IPS-15b (cell line): Measurements from ENCODE around the gene AKAP3.

Experiments
- H3K27me3 ChIP-seq: one replicate; pipeline ENCODE4 v1.6.1; 2013; ENCODE audit warnings: low read length; ENCODE audit not compliant: control insufficient read depth, insufficient read depth
- H3K36me3 ChIP-seq: one replicate; pipeline ENCODE4 v1.6.1; 2013; ENCODE audit warnings: low read length; ENCODE audit not compliant: control insufficient read depth, insufficient read depth
- H3K4me1 ChIP-seq: one replicate; pipeline ENCODE4 v1.6.1; 2013; ENCODE audit warnings: mild to moderate bottlenecking, low read length; ENCODE audit not compliant: control insufficient read depth, insufficient read depth
- H3K4me3 ChIP-seq: one replicate; pipeline ENCODE4 v1.5.1; 2013; ENCODE audit warnings: low read depth, low read length
- H3K9ac ChIP-seq: one replicate; pipeline ENCODE4 v1.6.1; 2013; ENCODE audit warnings: low read depth, mild to moderate bottlenecking, low read length
- H3K9me3 ChIP-seq: one replicate; pipeline ENCODE4 v1.6.1; 2013; ENCODE audit warnings: mild to moderate bottlenecking, low read length; ENCODE audit not compliant: control insufficient read depth, insufficient read depth

Gene AKAP3

DNA sequence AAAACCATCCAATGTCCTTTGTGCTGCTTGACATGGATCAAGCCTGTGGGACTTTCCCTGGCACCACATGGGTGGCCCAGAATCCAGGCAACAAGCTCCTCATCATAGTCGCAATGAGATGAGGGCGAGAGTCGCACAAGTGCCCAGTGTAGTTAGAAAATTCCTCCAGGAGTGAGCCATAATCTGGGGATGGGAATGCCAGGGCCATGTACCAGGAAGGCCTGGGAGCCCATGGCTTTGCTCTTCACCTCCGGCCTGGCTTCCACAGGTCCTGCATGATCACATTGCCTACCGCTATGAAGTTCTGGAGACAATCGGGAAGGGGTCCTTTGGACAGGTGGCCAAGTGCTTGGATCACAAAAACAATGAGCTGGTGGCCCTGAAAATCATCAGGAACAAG is 53.0 kb downstream of the AKAP3 start:
- Histone ChIP-seq H3K9me3 (no peaks in the 10 kb centered on the region), H3K4me3 (no peak overlapping the region), H3K4me1 (no peaks in the 10 kb centered on the region), H3K27me3 (no peaks in the 10 kb centered on the region), H3K9ac (no peak overlapping the region), H3K36me3 (no peaks in the 10 kb centered on the region)

DNA sequence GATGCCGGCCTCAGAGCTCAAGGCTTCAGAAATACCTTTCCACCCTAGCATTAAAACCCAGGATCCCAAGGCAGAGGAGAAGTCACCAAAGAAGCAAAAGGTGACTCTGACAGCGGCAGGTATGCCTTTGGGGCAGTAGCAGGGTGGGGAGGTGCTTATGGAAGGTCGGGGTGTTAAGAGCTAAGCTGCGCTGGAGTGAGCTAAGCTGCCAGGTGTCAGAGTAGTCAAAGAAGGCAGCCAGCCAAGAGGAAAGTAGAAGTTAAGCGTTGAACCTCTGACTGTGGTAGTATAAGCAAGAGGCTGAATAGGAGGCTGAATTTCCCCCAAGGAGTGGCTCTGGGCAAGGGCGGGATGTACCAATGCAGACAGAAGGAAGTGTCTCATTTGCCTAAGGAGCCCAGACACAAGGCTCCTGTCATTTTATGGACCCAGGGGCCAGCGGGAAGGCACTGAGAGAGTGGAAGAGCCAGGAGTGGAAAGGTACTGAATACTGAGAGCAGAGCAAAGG is 57.6 kb downstream of the AKAP3 start:
- no peaks in the 10 kb centered on the region for H3K9me3 ChIP-seq
- no peak overlapping the region for H3K9ac ChIP-seq
- no peak overlapping the region for H3K4me3 ChIP-seq
- no peaks in the 10 kb centered on the region for H3K4me1 ChIP-seq
- H3K36me3 ChIP-seq = no peaks in the 10 kb centered on the region
- no peaks in the 10 kb centered on the region for H3K27me3 ChIP-seq

DNA sequence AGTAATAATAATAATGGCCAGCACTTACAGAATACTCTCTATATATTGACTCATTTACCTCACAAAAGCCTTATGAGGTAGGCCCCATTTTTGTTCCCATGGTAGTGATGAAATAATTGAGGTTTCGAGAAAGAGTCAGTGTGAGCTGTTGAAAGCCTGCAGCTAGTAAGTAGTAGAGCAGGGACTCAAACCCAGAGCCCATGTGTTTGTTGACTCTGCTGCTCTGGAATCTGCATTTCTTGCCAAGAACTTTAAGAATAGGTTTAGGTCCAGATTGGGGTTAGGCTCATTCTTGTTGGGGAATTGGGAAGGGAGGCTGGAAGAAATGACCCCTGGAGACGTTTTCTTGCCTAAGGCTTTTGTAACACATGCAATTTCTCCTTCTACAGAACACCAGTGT is 58.9 kb downstream of the AKAP3 start:
- H3K4me3 ChIP-seq = no peak overlapping the region
- H3K4me1 ChIP-seq = no peaks in the 10 kb centered on the region
- H3K9me3 ChIP-seq = no peaks in the 10 kb centered on the region
- no peaks in the 10 kb centered on the region for H3K36me3 ChIP-seq
- H3K27me3 ChIP-seq = no peaks in the 10 kb centered on the region
- no peak overlapping the region for H3K9ac ChIP-seq

DNA sequence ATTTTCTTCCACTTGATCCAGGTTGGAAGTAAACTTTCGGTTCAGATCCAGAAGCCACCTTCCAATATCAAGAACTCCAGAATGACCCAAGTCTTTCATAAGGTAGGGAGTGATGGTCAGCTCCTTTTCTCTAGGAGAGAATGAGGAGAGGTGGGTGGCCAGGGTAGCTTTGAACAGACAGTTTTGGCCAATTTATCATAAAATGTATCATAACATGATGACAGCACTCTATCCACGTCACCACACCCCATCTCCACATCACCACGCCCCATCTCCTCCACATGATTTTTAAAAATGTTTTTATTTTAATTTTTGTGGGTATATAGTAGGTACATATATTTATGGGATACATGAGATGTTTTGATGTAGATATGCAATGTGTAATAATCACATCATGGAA is 59.9 kb downstream of the AKAP3 start:
- Histone ChIP-seq H3K4me3 (no peak overlapping the region), H3K4me1 (no peaks in the 10 kb centered on the region), H3K9me3 (no peaks in the 10 kb centered on the region), H3K27me3 (no peaks in the 10 kb centered on the region), H3K36me3 (no peaks in the 10 kb centered on the region), H3K9ac (no peak overlapping the region)

DNA sequence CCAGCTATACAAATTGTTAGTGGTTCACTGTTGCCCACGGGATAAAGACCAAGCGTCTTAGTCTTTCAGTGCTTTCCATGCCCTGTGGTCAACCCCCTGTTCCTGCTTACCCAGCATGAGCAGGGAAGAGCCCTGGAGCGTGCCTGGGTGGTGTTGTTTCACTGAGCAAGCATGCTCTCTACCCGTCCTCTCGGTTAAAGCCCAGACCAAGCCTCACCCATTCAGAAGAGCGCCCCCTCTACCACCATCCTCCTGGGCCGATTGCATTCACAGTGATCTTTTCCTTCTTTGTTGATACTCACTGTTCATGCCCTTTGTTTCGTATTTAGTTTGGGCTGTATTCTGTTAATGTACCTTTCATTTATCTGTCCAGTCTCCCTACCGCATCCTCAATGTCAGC is 61.7 kb downstream of the AKAP3 start:
- no peaks in the 10 kb centered on the region for H3K27me3 ChIP-seq
- no peaks in the 10 kb centered on the region for H3K4me1 ChIP-seq
- no peaks in the 10 kb centered on the region for H3K36me3 ChIP-seq
- H3K9me3 ChIP-seq = no peaks in the 10 kb centered on the region
- no peak overlapping the region for H3K4me3 ChIP-seq
- H3K9ac ChIP-seq = no peak overlapping the region

DNA sequence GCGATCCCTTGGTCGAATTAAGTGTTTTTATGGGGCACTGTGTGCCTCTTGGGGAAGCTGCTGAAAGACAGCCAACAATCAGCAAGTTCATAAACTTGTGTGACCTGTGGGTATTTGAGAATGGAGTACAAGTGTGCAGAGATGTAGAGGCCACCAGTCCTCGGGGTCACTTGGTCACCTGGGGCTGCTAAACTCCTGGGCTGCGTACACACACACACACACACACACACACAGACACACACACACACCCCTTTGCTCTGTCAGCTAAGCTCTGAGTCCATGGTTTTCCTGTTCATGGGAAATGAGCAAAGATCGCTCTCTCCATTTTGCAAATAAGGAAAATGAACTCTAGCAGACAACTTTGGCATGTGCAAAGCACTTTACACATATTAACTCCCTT is 62.4 kb downstream of the AKAP3 start:
- Histone ChIP-seq H3K4me1 (no peaks in the 10 kb centered on the region), H3K9ac (no peak overlapping the region), H3K4me3 (no peak overlapping the region), H3K9me3 (no peaks in the 10 kb centered on the region), H3K27me3 (no peaks in the 10 kb centered on the region), H3K36me3 (no peaks in the 10 kb centered on the region)

DNA sequence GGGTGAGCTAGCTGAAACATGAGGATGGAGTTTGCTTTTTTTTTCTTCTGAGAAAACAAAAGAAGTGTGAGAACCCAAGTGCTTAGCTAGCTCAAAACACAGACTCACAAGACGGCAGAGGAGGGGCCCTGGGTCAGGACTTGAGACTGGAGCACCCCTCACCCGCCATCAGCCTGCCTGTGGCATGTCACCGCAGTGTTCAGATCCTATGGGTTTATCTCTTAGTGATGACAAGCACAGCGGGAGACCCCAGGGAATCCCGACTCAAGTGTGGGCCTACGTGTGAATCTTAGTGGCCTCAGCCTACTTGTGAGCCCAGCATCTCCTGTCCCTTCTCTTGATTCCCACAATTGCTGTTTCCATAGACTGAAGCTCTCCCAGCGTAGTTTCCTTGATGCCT is 64.0 kb downstream of the AKAP3 start:
- no peak overlapping the region for H3K4me3 ChIP-seq
- H3K27me3 ChIP-seq = no peaks in the 10 kb centered on the region
- no peaks in the 10 kb centered on the region for H3K9me3 ChIP-seq
- H3K9ac ChIP-seq = no peak overlapping the region
- H3K36me3 ChIP-seq = no peaks in the 10 kb centered on the region
- peaks cover 5% of the 10 kb centered on the region for H3K4me1 ChIP-seq

DNA sequence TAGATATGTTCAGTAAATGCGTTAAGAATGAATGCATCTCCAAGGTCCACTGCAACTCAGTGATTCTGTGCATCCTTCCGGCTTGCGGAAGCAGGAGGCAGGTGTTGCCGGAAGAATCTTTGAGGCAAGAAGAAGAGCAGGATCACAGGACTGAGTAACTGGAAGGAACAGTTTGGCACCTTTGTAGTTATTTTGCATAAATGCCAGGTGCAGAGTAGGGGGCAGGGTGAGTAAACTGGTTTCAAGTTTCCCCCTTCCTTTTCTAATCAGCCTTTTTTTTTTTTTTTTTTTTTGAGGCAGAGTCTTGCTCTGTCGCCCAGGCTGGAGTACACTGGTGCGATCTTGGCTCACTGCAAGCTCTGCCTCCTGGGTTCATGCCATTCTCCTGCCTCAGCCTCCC is 64.6 kb downstream of the AKAP3 start:
- Histone ChIP-seq H3K4me3 (no peak overlapping the region), H3K27me3 (no peaks in the 10 kb centered on the region), H3K9ac (no peak overlapping the region), H3K36me3 (no peaks in the 10 kb centered on the region), H3K4me1 (peaks cover 5% of the 10 kb centered on the region), H3K9me3 (no peaks in the 10 kb centered on the region)

DNA sequence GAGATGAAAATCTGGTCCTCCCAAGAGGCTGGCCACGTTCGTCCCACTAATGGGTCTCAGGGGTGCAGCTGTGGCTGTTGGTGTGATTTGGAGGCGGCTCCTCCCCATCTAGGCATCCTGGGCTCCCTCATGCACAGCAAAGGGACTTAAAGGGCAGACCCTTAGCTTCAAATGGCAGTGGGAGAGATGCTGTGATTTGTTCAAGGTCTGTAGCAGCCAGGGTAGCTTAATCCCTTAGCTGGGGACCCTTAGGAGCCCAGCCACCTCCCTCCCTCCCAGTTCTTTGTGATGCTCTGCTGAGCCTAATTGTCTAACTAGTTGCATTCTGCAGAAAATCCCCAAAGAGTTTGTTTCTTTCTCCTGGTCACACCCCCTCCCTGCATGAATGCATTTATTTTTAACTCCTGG is 68.6 kb downstream of the AKAP3 start:
- no peak overlapping the region for H3K4me3 ChIP-seq

DNA sequence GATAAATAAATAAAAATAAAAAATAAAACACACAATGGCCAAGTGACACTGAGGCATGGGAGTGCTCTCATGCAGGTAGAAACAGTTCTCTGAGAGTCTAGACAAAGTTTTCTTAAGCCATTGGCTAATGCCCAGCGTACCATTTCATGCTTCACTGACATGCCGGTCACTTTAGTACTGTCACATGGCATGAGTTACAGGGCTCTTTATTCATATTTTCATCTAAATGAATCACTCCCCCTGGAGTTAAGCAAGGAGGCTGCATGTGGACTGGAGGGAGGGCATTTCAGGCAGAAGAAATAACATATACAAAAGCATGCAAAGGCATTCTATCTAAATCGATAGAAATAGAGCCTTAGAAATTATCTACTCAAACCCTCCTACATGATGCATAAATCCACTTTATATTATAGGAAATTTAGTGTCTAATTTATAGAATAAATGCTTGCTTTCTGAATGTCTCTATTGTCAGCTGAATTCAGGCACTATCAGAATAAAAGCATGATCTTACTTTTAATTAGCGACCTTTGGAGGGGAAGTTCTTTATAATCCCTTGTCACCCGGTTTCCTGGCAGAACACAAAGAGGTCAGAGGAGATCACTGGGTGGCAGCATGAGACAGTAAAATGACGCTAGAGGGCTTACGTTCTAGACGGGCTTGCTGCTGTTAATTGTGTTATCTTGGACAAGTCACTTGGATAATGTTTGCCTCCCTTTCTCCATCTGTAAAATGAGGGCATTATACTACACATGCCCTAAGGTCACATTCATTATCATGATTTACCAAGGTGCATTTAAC is 69.3 kb downstream of the AKAP3 start:
- Histone ChIP-seq H3K9me3 (no peaks in the 10 kb centered on the region), H3K9ac (no peak overlapping the region), H3K4me3 (no peak overlapping the region), H3K4me1 (peaks cover 5% of the 10 kb centered on the region), H3K27me3 (no peaks in the 10 kb centered on the region), H3K36me3 (no peaks in the 10 kb centered on the region)

More for the DNA sequence above, 68.6 kb downstream of the AKAP3 start:
- Histone ChIP-seq H3K4me1 (peaks cover 5% of the 10 kb centered on the region), H3K27me3 (no peaks in the 10 kb centered on the region), H3K9ac (no peak overlapping the region), H3K9me3 (no peaks in the 10 kb centered on the region), H3K36me3 (no peaks in the 10 kb centered on the region)

DNA sequence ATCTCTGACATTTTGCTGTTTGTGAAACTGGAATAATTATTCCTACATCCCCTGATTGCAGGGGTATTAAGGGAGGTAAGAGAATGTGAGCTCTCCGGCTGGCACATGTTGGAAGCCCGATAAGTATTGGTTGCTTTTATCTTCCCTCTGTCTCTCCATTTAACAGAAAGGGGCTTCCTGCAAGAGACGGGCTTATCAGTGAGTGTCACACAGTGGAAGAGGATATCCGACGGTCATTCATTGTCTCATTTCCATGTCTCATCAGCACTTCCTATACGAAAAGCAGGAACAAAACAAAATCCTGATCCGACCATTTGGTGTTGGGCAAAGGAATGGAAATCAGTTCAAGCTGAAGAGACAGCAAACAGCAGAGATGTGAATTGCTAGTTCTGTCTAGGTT is 76.2 kb downstream of the AKAP3 start:
- H3K4me1 ChIP-seq = no peaks in the 10 kb centered on the region
- no peak overlapping the region for H3K4me3 ChIP-seq
- H3K9me3 ChIP-seq = no peaks in the 10 kb centered on the region
- H3K9ac ChIP-seq = no peak overlapping the region
- no peaks in the 10 kb centered on the region for H3K27me3 ChIP-seq
- no peaks in the 10 kb centered on the region for H3K36me3 ChIP-seq

DNA sequence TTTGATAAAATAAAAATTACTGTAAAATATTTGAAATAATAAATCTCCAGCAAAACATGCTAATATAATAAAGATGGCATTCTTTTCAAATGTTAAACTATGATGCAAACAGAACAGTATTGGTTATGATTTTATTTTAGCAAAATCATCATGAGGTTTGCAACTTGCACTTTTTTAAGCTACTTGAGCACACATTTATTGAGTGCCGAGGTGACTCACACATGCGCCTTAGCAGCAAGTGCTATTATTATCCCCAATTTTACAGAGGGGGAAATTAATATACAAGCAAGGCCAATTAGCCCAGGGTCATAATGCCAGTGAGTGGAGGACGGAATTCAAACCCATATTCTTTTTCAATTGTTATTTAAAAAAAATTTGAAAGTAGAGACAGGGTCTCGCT is 79.6 kb downstream of the AKAP3 start:
- Histone ChIP-seq H3K36me3 (no peaks in the 10 kb centered on the region), H3K4me1 (no peaks in the 10 kb centered on the region), H3K9ac (no peak overlapping the region), H3K9me3 (no peaks in the 10 kb centered on the region), H3K4me3 (no peak overlapping the region), H3K27me3 (no peaks in the 10 kb centered on the region)
